Caco-2 (cell line): Measurements from ENCODE around the gene DMBT1. TPM values are rescaled to one million over a fixed set of nuclear protein-coding genes. Genes with fewer than 3 reads are reported as not detected.
A peak's percentile ranks its signal among the peaks of the same experiment; 100 is the strongest.

Source experiments
- BruUV-seq: library from RNA; stranded (reverse); fragments of 400-500 nt; replicated peaks from 2 replicates; lab custom pipeline; 2021; lab: Mats Ljungman, UMichigan
- CTCF ChIA-PET: fragments of 300-600 bp; sonication (Branson Sonifier 250); formaldehyde crosslinking; loops from one replicate; lab custom pipeline; 2022; ENCODE audit warnings: antibody characterized with exemption; lab: Charles Lee
- POLR2A ChIA-PET: fragments of 300-600 bp; sonication (Branson Sonifier 250); formaldehyde crosslinking; loops from one replicate; lab custom pipeline; 2022; ENCODE audit warnings: antibody characterized with exemption; lab: Charles Lee
- DNase-seq, 2 experiments: peaks; one replicate each; pipeline versions ENCODE4 v3.0.0 to v3.0.0-alpha.2; 2020 to 2022
- H3K27me3 ChIP-seq: replicated peaks from 2 replicates; pipeline ENCODE4 v1.6.0; 2011; ENCODE audit warnings: low read length; ENCODE audit not compliant: control insufficient read depth, insufficient read depth
- H3K36me3 ChIP-seq: 2 replicates; pipeline ENCODE4 v1.5.1; 2011; ENCODE audit warnings: low read length; ENCODE audit not compliant: control insufficient read depth, insufficient read depth
- H3K4me1 ChIP-seq: fragments of 250-450 bp; sonication (Bioruptor Pico); 2 replicates; pipeline ENCODE4 v1.5.1; 2020; ENCODE audit warnings: mild to moderate bottlenecking
- H3K4me3 ChIP-seq: 2 replicates; pipeline ENCODE4 v1.5.1; 2011; ENCODE audit warnings: low read depth, mild to moderate bottlenecking, control low read depth, low read length
- H3K9me3 ChIP-seq: fragments of 250-450 bp; sonication (Bioruptor Pico); 2 replicates; pipeline ENCODE4 v1.5.1; 2020; ENCODE audit warnings: mild to moderate bottlenecking, moderate library complexity
- H3K27ac Mint-ChIP-seq: one replicate; pipeline ENCODE4 v1.8.0; 2022; ENCODE audit warnings: mixed read lengths; ENCODE audit not compliant: unreplicated experiment
- H3K27me3 Mint-ChIP-seq: one replicate; pipeline ENCODE4 v1.8.0; 2022; ENCODE audit warnings: mixed read lengths; ENCODE audit not compliant: insufficient read depth, unreplicated experiment
- H3K36me3 Mint-ChIP-seq: one replicate; pipeline ENCODE4 v1.8.0; 2022; ENCODE audit warnings: mild to moderate bottlenecking, mixed read lengths; ENCODE audit not compliant: insufficient read depth, unreplicated experiment
- H3K4me1 Mint-ChIP-seq: one replicate; pipeline ENCODE4 v1.8.0; 2022; ENCODE audit warnings: low read depth, mixed read lengths; ENCODE audit not compliant: unreplicated experiment
- H3K4me3 Mint-ChIP-seq: one replicate; pipeline ENCODE4 v1.8.0; 2022; ENCODE audit warnings: mild to moderate bottlenecking, moderate library complexity, mixed read lengths; ENCODE audit not compliant: unreplicated experiment
- H3K9me3 Mint-ChIP-seq: one replicate; pipeline ENCODE4 v1.8.0; 2022; ENCODE audit warnings: mixed read lengths; ENCODE audit not compliant: unreplicated experiment
- intact Hi-C: fragments of 100-400 bp; cut with micrococcal nuclease; formaldehyde crosslinking; loops from one replicate; pipeline ENCODE4 v1.10.0; 2022; ENCODE audit not compliant: unreplicated experiment
- total RNA-seq: library from RNA; stranded (reverse); gene quantifications from 2 replicates; pipeline ENCODE4 v1.2.3, GENCODE V29; 2022
- TF ChIP-seq, protein P1 (sequence below), 2 experiments: fragments of 200-600 bp in 1 of 2; IDR thresholded peaks; 1 replicate in 1 of 2; 2 replicates in 1 of 2; pipeline versions ENCODE4 v1.5.1 to v1.8.0; 2011 to 2022; ENCODE audit warnings: antibody characterized with exemption in 1 of 2, control low read depth in 1 of 2, inconsistent platforms in 1 of 2, low read depth in 1 of 2, low read length in 1 of 2, mild to moderate bottlenecking in 1 of 2, moderate library complexity in 1 of 2; ENCODE audit not compliant: insufficient read depth in 1 of 2, severe bottlenecking in 1 of 2, unreplicated experiment in 1 of 2

Gene DMBT1
- total RNA-seq, 1 experiment from 2014 or later = not detected

DNA sequence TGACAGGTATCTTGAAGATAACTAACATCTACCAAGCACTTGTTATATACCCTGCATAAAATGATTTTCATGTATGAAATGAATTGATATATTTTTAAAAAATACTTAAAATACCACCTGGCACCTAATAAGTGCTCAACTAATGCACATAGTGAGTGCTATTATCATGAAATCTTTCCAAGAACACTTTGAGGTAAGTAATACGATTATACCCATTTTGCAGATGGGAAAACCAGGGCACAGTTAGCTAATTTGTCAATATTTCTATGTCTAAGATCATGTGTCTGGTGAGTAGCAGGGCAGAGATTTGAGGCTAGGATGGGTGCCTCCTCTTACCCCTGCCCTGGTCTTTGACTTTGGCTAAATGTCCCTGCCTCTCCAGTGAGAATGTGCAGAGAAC lies 6.1 kb downstream of the DMBT1 start:
- no peak overlapping the region for H3K27ac Mint-ChIP-seq

DNA sequence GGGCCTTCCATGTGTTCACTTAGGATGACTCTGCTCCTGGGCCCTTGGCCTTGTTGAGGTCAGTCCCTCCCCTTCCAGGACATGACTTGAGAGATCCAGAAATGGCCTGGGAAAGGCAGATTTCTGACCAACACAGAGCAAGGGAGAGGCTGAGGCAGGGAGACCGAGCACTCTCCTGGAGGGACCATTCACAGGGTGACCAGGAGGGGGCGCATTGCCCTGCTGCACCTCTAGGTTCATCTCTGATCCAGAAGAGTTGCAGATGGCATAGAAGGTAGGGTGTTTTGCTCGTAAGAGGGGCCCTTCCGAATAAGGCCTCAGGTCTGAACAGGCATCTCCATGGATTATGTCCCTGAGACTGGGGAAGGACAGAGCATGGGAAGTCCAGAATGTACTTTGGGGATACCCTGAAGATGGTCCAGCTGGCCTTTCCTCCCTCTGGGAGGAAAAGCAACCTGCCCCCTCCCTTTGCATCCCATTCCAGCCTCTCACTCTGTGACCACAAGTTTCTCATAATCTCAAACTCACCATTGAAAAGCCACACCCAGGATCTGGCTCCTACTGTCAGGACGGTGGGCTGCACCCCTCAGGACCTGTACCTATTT lies 6.6 kb downstream of the DMBT1 start:
- Mint-ChIP-seq H3K36me3 (no peaks in the 10 kb centered on the region), H3K27me3 (peaks cover 6% of the 10 kb centered on the region), H3K9me3 (no peaks in the 10 kb centered on the region), H3K27ac (no peak overlapping the region), H3K4me1 (peaks cover 1% of the 10 kb centered on the region), H3K4me3 (no peak overlapping the region)
- CTCF ChIA-PET = no interaction called here
- peak in 1 of 2 experiments; percentile 31 for DNase-seq
- intact Hi-C loops = loop anchor here (5.0 to 10.0 kb wide), 2 partner anchors 102 to 135 kb away; partner anchors contain the start of gene HTRA1
- no TSS peak for BruUV-seq
- TF ChIP-seq, protein P1, sequence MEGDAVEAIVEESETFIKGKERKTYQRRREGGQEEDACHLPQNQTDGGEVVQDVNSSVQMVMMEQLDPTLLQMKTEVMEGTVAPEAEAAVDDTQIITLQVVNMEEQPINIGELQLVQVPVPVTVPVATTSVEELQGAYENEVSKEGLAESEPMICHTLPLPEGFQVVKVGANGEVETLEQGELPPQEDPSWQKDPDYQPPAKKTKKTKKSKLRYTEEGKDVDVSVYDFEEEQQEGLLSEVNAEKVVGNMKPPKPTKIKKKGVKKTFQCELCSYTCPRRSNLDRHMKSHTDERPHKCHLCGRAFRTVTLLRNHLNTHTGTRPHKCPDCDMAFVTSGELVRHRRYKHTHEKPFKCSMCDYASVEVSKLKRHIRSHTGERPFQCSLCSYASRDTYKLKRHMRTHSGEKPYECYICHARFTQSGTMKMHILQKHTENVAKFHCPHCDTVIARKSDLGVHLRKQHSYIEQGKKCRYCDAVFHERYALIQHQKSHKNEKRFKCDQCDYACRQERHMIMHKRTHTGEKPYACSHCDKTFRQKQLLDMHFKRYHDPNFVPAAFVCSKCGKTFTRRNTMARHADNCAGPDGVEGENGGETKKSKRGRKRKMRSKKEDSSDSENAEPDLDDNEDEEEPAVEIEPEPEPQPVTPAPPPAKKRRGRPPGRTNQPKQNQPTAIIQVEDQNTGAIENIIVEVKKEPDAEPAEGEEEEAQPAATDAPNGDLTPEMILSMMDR (IDR thresholded peaks at IDR 0.05; ENCODE audit: insufficient read depth in 1 of 2, low read depth in 1 of 2, low read length in 1 of 2, severe bottlenecking in 1 of 2, unreplicated experiment in 1 of 2) = peak; percentile 40 to 54
- peaks cover 2% of the 10 kb centered on the region for H3K27me3 ChIP-seq
- H3K4me3 ChIP-seq = no peak overlapping the region
- no peaks in the 10 kb centered on the region for H3K4me1 ChIP-seq
- no peaks in the 10 kb centered on the region for H3K9me3 ChIP-seq
- no peaks in the 10 kb centered on the region for H3K36me3 ChIP-seq
- POLR2A ChIA-PET = no interaction called here

More for the DNA sequence above, 6.1 kb downstream of the DMBT1 start:
- Mint-ChIP-seq H3K9me3 (no peaks in the 10 kb centered on the region), H3K27me3 (peaks cover 6% of the 10 kb centered on the region), H3K36me3 (no peaks in the 10 kb centered on the region), H3K4me1 (peaks cover 7% of the 10 kb centered on the region), H3K4me3 (no peak overlapping the region)
- POLR2A ChIA-PET = no interaction called here
- Histone ChIP-seq H3K4me1 (peaks cover 4% of the 10 kb centered on the region), H3K36me3 (no peaks in the 10 kb centered on the region), H3K9me3 (no peaks in the 10 kb centered on the region), H3K27me3 (peaks cover 2% of the 10 kb centered on the region), H3K4me3 (no peak overlapping the region)
- no peak for DNase-seq
- no TSS peak for BruUV-seq
- TF ChIP-seq, protein P1 (IDR thresholded peaks at IDR 0.05; ENCODE audit: insufficient read depth in 1 of 2, low read depth in 1 of 2, low read length in 1 of 2, severe bottlenecking in 1 of 2, unreplicated experiment in 1 of 2) = no peak
- CTCF ChIA-PET = no interaction called here
- intact Hi-C loops = loop anchor here (5.0 to 10.0 kb wide), 2 partner anchors 102 to 136 kb away; partner anchors contain the start of gene HTRA1

GRCh38 chr10:122568551-122568950 lies 8.0 kb downstream of the DMBT1 start:
- Histone ChIP-seq H3K9me3 (no peaks in the 10 kb centered on the region), H3K36me3 (no peaks in the 10 kb centered on the region), H3K4me1 (no peaks in the 10 kb centered on the region), H3K27me3 (no peaks in the 10 kb centered on the region), H3K4me3 (no peak overlapping the region)
- intact Hi-C loops = loop anchor here (5.0 to 10.0 kb wide), 2 partner anchors 104 to 134 kb away; partner anchors contain the start of gene HTRA1
- Mint-ChIP-seq H3K4me3 (no peak overlapping the region), H3K27me3 (peaks cover 6% of the 10 kb centered on the region), H3K9me3 (no peaks in the 10 kb centered on the region), H3K36me3 (no peaks in the 10 kb centered on the region), H3K27ac (no peak overlapping the region), H3K4me1 (no peaks in the 10 kb centered on the region)
- ChIA-PET POLR2A (no interaction called here), CTCF (no interaction called here)
- BruUV-seq = no TSS peak
- DNase-seq = no peak
- TF ChIP-seq, protein P1 (IDR thresholded peaks at IDR 0.05; ENCODE audit: insufficient read depth in 1 of 2, low read depth in 1 of 2, low read length in 1 of 2, severe bottlenecking in 1 of 2, unreplicated experiment in 1 of 2) = no peak
